Left cardiac atrium (tissue), 4 donors: ENCODE data around the gene CLDN9. TPM values are rescaled to one million over a fixed set of nuclear protein-coding genes. Genes with fewer than 3 reads are reported as not detected.

Source experiments
- ATAC-seq, 2 donors: fragments of 200-7000 bp; cut with Tn5 transposase; one replicate each; pipeline ENCODE4 v1.9.1; 2020; ENCODE audit warnings: mild to moderate bottlenecking in 2 of 2, moderate library complexity in 2 of 2
- DNase-seq: peaks from one replicate; pipeline ENCODE4 v3.0.0-alpha.2; 2020
- intact Hi-C, 2 donors: fragments of 100-400 bp; cut with DNase I; formaldehyde crosslinking; loops; one replicate each; pipeline versions ENCODE4 v1.14.1 to v1.15.1; 2022 to 2023
- total RNA-seq, 2 donors: library from RNA; stranded (reverse); fragmentation: NEBNext Ultra II Directional; extraction: Animal tissue kit (Norgen Biotek cat#: 25700); gene quantifications; one replicate each; pipeline ENCODE4 v1.2.1, GENCODE V29; 2021
- donor health status: DM: no; HTN: yes; CAD: no.
- donor health status: DM: no; HTN: yes; CAD: no; lungs with severe emphysema.
- donor health status: DM: yes; HTN: yes; CAD: no.
- donor health status: Dilated cardiomyopathy.

Gene CLDN9
- total RNA-seq, 2 donors from 2014 or later = 0.24 TPM

- no peak for DNase-seq
- no peak for ATAC-seq
- intact Hi-C loops = no loop called here
Observed at GRCh38 chr16:3013491-3013951, 798 bp downstream of the CLDN9 start.

GRCh38 chr16:3013998-3014690 is 1.4 kb downstream of the CLDN9 start:
- intact Hi-C loops = no loop called here
- no peak for ATAC-seq

GRCh38 chr16:3014971-3015370 is 2.2 kb downstream of the CLDN9 start:
- DNase-seq (no peak), ATAC-seq (no peak)
- intact Hi-C loops = no loop called here

More at GRCh38 chr16:3013998-3014690, 1.4 kb downstream of the CLDN9 start:
- DNase-seq = no peak

- ATAC-seq (no peak), DNase-seq (no peak)
- intact Hi-C loops = no loop called here
Observed at GRCh38 chr16:3015865-3016521, 3.3 kb downstream of the CLDN9 start.

GRCh38 chr16:3017344-3017743 is 4.6 kb downstream of the CLDN9 start:
- no peak for ATAC-seq
- intact Hi-C loops = no loop called here
- no peak for DNase-seq

- DNase-seq = no peak
- intact Hi-C loops = no loop called here
- no peak for ATAC-seq
Observed at GRCh38 chr16:3017794-3018506, 5.2 kb downstream of the CLDN9 start, which contains the start of gene CLDN6. CLDN6 (minus strand) TSS chr16:3018183; CDS start chr16:3016021, 2,162 bp downstream.

GRCh38 chr16:3019594-3020246 is 7.0 kb downstream of the CLDN9 start:
- DNase-seq (no peak), ATAC-seq (no peak)
- intact Hi-C loops = no loop called here

GRCh38 chr16:3020247-3020603 is 7.5 kb downstream of the CLDN9 start, which contains the start of gene TNFRSF12A:
TNFRSF12A (plus strand) TSS chr16:3020368; CDS start chr16:3020398, 30 bp downstream.
- ATAC-seq (peak; percentile 22 to 54), DNase-seq (peak; percentile 84)
- intact Hi-C loops = no loop called here

GRCh38 chr16:3020604-3021448 is 8.1 kb downstream of the CLDN9 start:
- DNase-seq (peak; percentile 81), ATAC-seq (peak; percentile 41 to 42)
- intact Hi-C loops = no loop called here

- DNase-seq (peak; percentile 88), ATAC-seq (peak; percentile 45 to 56)
- intact Hi-C loops = no loop called here
Observed at GRCh38 chr16:3021449-3022207, 8.9 kb downstream of the CLDN9 start.

GRCh38 chr16:3022208-3022683 is 9.5 kb downstream of the CLDN9 start:
- ATAC-seq (peak; percentile 34 to 54), DNase-seq (peak; percentile 93)
- intact Hi-C loops = no loop called here

GRCh38 chr16:3022684-3023414 is 10.1 kb downstream of the CLDN9 start:
- DNase-seq = no peak

GRCh38 chr16:3023415-3023668 is 10.6 kb downstream of the CLDN9 start:
- peak; percentile 0 to 6 for ATAC-seq
- DNase-seq = peak; percentile 64
- intact Hi-C loops = no loop called here

More at GRCh38 chr16:3022684-3023414, 10.1 kb downstream of the CLDN9 start:
- ATAC-seq = peak in 1 of 2 donors; percentile 1
- intact Hi-C loops = no loop called here

GRCh38 chr16:3023669-3024478 is 11.2 kb downstream of the CLDN9 start, which contains the start of the genes HCFC1R1 and THOC6:
HCFC1R1 (minus strand) TSS chr16:3023942; CDS start chr16:3023941, 1 bp downstream.
THOC6 (plus strand) TSS chr16:3024035; CDS start chr16:3024327, 292 bp downstream.
- intact Hi-C loops = no loop called here
- ATAC-seq (peak; percentile 62 to 81), DNase-seq (peak; percentile 98)

- intact Hi-C loops = loop anchor here in 1 of 2 donors (5.0 kb wide), 1 partner anchor 107 kb away; no protein-coding TSS in a partner anchor
- ATAC-seq = no peak
Observed at GRCh38 chr16:3025032-3026002, 12.6 kb downstream of the CLDN9 start.

More at GRCh38 chr16:3025032-3026002, 12.6 kb downstream of the CLDN9 start:
- DNase-seq = no peak
